Activated T-cell treated with anti-CD3 and anti-CD28 coated beads, Interleukin-2, amount 50 U/mL, for 72 hours (primary cell): ENCODE data around the gene CACNB3. TPM values are rescaled to one million over a fixed set of nuclear protein-coding genes. Genes with fewer than 3 reads are reported as not detected.
"Not testable (repeated sequence)": the region's sequence is repeated elsewhere in the genome, so short reads cannot be mapped to it uniquely, and the experiment has no call there.

ENCODE experiments used
- ATAC-seq, 2 donors: fragments of 150-1000 bp; cut with Tn5 transposase; replicated peaks in 1 of 2; 2 replicates each; pipeline ENCODE4 v1.10.0; 2021; ENCODE audit warnings: moderate library complexity in 2 of 2, mild to moderate bottlenecking in 1 of 2
- DNase-seq, 2 donors: peaks; one replicate each; pipeline ENCODE4 v3.0.0; 2021 to 2022; ENCODE audit warnings: mixed read lengths in 1 of 2
- H3K27ac Mint-ChIP-seq: one replicate; pipeline ENCODE4 v1.8.0; 2022; ENCODE audit warnings: mild to moderate bottlenecking, moderate library complexity, mixed read lengths
- H3K27me3 Mint-ChIP-seq: one replicate; pipeline ENCODE4 v1.8.0; 2022; ENCODE audit warnings: low read depth, mixed read lengths
- H3K36me3 Mint-ChIP-seq, 2 donors: one replicate each; pipeline ENCODE4 v1.8.0; 2022; ENCODE audit warnings: mixed read lengths in 2 of 2, mild to moderate bottlenecking in 1 of 2; ENCODE audit not compliant: insufficient read depth in 2 of 2
- H3K4me1 Mint-ChIP-seq: one replicate; pipeline ENCODE4 v1.8.0; 2022; ENCODE audit warnings: low read depth, mixed read lengths
- H3K4me3 Mint-ChIP-seq, 2 donors: one replicate each; pipeline ENCODE4 v1.8.0; 2022; ENCODE audit warnings: mild to moderate bottlenecking in 2 of 2, mixed read lengths in 2 of 2, moderate library complexity in 2 of 2
- H3K9me3 Mint-ChIP-seq, 2 donors: one replicate each; pipeline ENCODE4 v1.8.0; 2022; ENCODE audit warnings: mixed read lengths in 2 of 2
- total RNA-seq, 2 donors: library from RNA; stranded (reverse); gene quantifications; one replicate each; pipeline ENCODE4 v1.2.3, GENCODE V29; 2022

The CACNB3 gene
- total RNA-seq, 2 donors from 2014 or later = 15.1 to 16.5 TPM

DNA sequence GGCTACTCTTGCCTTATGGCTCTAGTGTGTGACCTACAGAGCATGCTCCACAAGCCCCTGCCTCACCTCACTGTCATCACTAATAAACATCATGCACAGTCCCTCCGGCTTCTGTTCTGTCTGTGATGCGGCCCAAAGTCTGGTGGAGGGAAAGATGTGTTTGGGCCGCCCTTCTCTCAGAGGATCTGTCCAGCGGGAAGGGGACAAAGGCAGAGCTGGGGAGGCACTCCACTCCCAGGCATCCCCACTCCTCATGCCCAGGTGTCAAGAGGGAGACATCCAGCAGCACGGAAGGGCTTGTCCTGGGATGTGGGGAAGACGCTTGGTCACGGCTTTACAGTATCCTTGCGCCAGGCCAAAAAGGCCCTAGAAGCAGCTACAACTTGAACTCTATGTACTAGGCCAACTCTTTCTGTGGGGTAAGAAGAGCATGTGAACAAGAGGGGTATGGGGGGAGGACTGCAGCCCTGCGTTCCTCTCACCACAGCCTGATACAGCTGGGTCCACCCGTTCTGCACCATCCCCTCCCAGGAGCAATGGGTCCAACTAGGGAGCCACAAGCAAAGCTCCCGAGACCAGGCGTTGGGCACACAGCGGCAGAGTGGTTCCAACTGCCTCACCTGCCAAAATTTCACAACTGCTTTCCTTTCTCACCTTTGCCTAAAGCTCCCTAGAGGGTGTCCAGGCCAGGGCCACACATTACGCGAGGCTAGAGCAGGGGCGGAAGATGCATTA, 10.7 kb downstream of the CACNB3 start:
- ATAC-seq (no peak), DNase-seq (no peak)
- Mint-ChIP-seq H3K27me3 (no peaks in the 10 kb centered on the region), H3K27ac (peak overlapping the region; percentile 48), H3K4me3 (no peak overlapping the region), H3K4me1 (peaks cover 4% of the 10 kb centered on the region), H3K9me3 (no peaks in the 10 kb centered on the region), H3K36me3 (peaks cover 11 to 23% of the 10 kb centered on the region in 2 donors)

DNA sequence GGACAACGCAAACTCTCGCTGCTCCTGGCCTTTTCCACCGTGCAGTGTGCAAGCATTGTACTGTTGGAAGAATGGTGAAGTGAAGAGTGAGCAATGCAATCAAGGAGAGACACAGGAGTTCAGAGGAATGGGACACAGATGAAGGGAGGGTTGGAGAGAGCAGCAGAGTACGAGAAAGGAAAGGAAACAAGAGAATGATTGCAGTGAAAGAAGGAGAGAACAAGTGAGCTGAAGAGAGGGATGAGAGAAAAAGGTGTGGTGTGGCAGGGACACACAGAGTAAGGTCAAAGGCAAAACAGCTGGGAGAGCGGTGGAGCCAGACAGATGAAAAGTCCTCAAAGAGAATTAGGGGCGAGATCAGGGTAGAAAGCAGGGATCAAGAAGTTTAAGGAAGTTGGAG, 13.0 kb downstream of the CACNB3 start:
- Mint-ChIP-seq H3K4me3 (no peak overlapping the region), H3K27ac (no peak overlapping the region), H3K36me3 (peaks cover 13 to 30% of the 10 kb centered on the region in 2 donors), H3K27me3 (no peaks in the 10 kb centered on the region), H3K9me3 (no peaks in the 10 kb centered on the region), H3K4me1 (peaks cover under 1% of the 10 kb centered on the region)
- ATAC-seq = no peak
- no peak for DNase-seq

DNA sequence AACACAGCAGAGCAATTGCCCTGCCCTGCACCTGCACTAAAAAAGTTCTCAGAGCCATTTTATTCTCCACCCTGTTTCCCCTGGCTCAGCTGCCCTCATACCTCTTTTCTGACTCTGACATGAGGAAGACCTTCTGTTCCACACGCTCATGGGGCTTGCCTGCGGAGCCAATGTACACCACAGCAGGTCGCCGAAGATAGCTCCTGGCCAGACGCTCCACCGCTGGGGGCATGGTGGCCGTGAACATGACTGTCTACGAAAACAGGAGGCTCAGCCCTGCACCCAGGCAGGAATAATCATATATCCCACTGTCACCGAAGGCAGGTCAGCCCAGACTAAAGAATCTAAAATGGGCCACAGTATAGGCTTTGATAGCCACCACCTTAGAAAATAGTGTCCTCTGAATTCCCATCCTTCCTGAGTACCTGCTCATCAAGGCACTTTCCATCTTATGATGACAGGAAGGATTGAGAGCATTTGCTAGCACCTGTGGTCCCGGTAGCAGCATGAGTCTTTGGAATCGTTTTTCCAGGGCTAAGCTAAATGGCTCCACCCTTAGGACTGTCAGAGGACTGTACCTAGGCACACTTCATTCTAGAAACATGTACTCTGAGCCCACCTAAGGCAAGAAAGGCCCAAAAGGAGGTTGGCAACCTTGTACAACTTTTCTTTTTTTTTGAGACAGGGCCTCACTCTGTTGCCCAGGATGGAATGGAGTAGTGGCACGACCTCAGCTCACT, 14.2 kb downstream of the CACNB3 start:
- peaks cover 16 to 30% of the 10 kb centered on the region in 2 donors for H3K36me3 Mint-ChIP-seq
- no peaks in the 10 kb centered on the region for H3K4me1 Mint-ChIP-seq
- peak overlapping the region; percentile 40 for H3K27ac Mint-ChIP-seq
- no peaks in the 10 kb centered on the region for H3K9me3 Mint-ChIP-seq
- ATAC-seq (no peak), DNase-seq (no peak)
- H3K27me3 Mint-ChIP-seq = no peaks in the 10 kb centered on the region
- H3K4me3 Mint-ChIP-seq = no peak overlapping the region

DNA sequence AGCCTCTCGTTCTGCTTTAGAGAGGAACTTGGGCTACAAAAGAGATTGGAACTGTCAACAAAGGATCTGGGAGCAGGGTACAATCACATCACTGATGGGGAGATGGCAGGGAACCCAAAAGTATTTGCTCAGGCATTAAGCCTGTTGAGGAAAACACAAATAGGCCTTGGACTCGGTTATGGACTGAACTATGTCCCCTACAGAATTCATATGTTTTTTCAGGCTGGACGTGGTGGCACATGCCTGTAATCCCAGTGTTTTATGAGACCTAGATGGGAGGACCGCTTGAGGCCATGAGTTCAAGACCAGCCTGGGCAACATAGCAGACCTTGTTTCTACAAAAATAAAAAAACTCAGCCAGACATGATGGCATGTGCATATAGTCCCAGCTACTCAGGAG, 19.8 kb downstream of the CACNB3 start:
- Mint-ChIP-seq H3K27me3 (no peaks in the 10 kb centered on the region), H3K27ac (no peak overlapping the region), H3K4me3 (no peak overlapping the region), H3K36me3 (peaks cover 12 to 25% of the 10 kb centered on the region in 2 donors), H3K4me1 (no peaks in the 10 kb centered on the region), H3K9me3 (no peaks in the 10 kb centered on the region)
- ATAC-seq (no peak), DNase-seq (no peak)

DNA sequence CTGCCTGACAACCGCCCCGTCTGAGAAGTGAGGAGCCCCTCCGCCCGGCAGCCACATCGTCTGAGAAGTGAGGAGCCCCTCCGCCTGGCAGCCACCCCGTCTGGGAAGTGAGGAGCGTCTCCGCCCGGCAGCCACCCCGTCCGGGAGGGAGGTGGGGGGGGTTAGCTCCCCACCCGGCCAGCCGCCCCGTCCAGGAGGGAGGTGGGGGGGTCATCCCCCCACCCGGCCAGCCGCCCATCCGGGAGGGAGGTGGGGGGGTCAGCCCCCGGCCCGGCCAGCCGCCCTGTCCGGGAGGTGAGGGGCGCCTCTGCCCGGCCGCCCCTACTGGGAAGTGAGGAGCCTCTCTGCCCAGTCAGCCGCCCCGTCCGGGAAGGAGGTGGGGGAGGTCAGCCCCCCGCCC, 23.7 kb downstream of the CACNB3 start:
- not testable (repeated sequence) for H3K27me3 Mint-ChIP-seq, H3K27ac Mint-ChIP-seq, H3K4me3 Mint-ChIP-seq, DNase-seq, H3K4me1 Mint-ChIP-seq, ATAC-seq, H3K9me3 Mint-ChIP-seq
- peaks cover 8 to 28% of the 10 kb centered on the region in 2 donors for H3K36me3 Mint-ChIP-seq

DNA sequence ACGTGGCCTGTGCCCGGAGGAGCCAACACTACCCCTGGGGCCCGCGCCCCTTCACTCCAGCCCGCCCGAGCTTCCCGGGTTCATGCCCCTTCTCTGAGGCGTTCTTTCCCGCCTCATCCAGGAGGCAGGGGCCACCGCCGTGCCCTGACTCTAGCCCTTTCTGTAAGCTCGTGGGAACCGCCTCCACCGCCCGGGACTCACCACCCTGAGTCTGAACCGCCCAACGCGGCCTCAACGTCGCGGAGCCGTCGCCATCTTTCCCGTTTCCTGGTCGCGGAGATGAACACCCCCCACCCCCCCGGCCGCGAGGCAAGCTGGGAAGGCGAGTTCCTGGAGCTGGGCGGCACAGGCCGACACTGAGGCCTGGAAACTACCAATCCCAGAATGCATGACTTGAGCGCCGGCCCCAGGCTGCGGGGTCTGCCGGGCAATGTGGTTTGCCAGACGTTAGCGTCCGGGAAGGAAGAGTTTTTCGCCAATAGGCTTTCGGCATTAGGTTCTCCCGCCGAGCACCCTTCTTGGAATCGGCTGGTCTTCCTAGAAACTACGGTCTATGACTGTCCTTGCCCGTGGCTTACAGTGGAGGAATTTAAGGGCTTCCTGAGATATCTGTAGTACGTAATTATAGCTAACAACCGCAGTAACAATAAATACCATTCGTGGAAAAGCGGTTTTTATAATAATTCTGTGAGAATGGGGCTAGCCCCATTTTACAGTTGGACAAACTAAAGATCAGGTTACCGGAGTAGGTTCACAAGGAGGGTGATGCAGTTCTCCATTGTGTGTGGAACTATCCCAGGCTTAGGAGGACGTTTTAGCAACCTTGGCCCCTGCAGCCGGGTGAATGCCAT, 33.8 kb downstream of the CACNB3 start, which contains the start of gene DDX23:
TSS of gene DDX23 (minus strand) at position 281 of the 851 bp plus-strand sequence. CDS start 6,381 bp downstream, outside the sequence.
- ATAC-seq (peak; percentile 95 to 96), DNase-seq (peak; percentile 91 to 92)
- H3K27me3 Mint-ChIP-seq = no peaks in the 10 kb centered on the region
- H3K36me3 Mint-ChIP-seq = peaks cover 4 to 14% of the 10 kb centered on the region in 2 donors
- H3K9me3 Mint-ChIP-seq = no peaks in the 10 kb centered on the region
- peaks cover 36% of the 10 kb centered on the region for H3K4me1 Mint-ChIP-seq
- peak within 1 kb of the TSS; percentile 84 to 98 for H3K4me3 Mint-ChIP-seq
- H3K27ac Mint-ChIP-seq = peak within 1 kb of the TSS; percentile 99

DNA sequence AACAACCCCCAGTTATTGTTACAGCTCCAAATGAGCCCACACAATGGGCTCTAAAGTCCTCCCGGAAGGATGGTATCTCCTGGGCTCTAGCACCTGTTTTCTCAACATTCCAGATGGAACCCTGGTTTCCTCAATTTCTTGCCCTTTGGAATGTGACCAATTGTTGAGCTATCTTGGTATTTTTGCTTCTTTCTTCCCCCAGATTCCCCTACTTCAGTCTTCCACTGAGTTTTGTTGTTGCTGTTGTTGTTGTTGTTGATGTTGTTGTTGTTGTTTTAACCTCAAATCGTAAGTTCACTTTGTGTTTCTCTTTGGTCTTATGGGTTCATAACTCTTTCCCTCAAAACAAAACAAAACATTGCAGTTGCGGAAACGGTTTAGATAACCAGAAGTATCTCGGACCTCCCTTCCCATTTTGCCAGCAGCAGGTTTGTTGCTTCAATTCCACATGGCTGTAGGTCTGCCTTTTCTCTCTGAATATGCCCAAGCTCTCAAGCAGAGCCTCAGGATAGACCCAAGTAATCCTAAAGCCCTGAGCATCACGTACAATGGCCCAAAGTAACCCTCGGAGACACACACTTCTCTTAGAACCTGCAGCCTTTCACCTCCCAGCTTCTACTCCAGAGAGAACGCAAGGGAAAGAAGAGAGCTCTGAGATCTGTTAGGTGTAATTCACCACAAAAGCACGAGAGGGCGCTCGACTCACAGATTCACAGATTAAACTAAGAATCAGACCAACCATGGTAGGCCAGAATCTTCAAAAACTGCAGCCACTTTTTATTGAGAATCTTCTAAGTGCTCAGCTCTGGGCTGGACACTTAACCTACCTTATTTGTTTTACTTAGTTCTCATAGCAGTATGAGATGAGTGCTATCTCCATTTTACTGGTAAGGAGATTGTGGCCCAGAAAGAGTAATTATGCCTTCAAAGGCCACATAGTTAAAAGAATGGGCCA, 34.7 kb downstream of the CACNB3 start:
- peak overlapping the region; percentile 84 to 98 for H3K4me3 Mint-ChIP-seq
- peaks cover 4 to 14% of the 10 kb centered on the region in 2 donors for H3K36me3 Mint-ChIP-seq
- no peaks in the 10 kb centered on the region for H3K27me3 Mint-ChIP-seq
- peak overlapping the region; percentile 99 for H3K27ac Mint-ChIP-seq
- H3K4me1 Mint-ChIP-seq = peaks cover 28% of the 10 kb centered on the region
- no peaks in the 10 kb centered on the region for H3K9me3 Mint-ChIP-seq
- ATAC-seq = peak; percentile 35 to 43
- DNase-seq = peak; percentile 87 to 89

DNA sequence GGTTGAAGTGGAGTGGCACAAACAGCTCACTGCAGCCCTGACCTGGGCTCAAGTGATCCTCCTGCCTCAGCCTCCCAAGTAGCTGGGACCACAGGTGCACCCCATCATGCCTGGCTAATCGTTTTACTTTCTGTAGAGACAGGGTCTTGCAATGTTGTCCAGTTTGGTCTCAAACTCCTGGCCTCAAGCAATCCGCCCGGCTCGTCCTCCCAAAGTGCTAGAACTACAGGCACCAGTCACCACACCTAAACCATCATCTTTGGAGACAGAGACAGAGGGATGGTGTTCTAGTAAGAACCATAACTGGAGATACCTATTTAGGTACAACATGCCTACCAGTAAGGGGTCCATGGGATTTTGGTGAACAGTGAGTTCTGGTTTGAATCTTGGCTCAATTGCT, 36.2 kb downstream of the CACNB3 start:
- no peaks in the 10 kb centered on the region for H3K9me3 Mint-ChIP-seq
- H3K4me3 Mint-ChIP-seq = no peak overlapping the region
- peaks cover 4 to 13% of the 10 kb centered on the region in 2 donors for H3K36me3 Mint-ChIP-seq
- H3K4me1 Mint-ChIP-seq = peaks cover 28% of the 10 kb centered on the region
- ATAC-seq (no peak), DNase-seq (no peak)
- peak overlapping the region; percentile 29 for H3K27ac Mint-ChIP-seq
- H3K27me3 Mint-ChIP-seq = no peaks in the 10 kb centered on the region

DNA sequence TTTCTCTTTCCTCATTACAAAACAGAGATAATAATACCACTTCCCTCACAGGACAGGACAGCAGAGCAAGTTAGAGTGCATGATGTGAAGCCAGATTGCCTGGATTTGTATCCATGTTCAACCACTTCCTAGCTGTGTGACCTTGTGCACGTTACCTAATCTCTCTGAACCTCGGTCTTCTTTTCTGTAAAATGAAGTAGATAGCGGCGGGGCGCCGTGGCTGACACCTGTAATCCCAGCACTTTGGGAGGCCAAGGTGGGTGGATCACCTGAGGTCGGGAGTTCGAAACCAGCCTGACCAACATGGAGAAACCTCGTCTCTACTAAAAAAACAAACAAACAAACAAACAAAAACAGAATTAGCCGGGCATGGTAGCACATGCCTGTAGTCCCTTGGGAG, 36.6 kb downstream of the CACNB3 start:
- not testable (repeated sequence) for H3K27me3 Mint-ChIP-seq, H3K4me3 Mint-ChIP-seq, H3K9me3 Mint-ChIP-seq, DNase-seq, H3K27ac Mint-ChIP-seq, ATAC-seq
- Mint-ChIP-seq H3K36me3 (peaks cover 4 to 11% of the 10 kb centered on the region in 2 donors), H3K4me1 (peaks cover 24% of the 10 kb centered on the region)

DNA sequence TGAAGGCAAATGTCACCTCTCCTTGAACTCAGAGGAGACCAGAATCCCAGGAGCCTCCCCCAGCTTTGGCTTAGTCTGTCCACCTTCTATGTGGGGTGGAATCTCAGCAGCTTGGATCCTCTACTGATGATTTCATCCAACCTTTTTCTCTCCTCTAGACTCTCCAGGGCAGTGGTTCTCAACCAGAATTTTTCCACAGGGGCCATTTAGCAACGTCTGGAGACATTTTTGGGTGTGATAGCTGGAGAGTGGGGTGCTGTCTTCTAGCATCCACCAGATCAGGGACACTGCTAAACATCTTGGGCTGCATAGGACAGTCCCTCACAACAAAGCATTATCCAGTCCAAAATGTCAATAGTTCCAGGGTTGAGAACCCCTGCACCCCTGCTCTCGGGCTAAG, 38.1 kb downstream of the CACNB3 start:
- Mint-ChIP-seq H3K36me3 (peaks cover 0 to 1% of the 10 kb centered on the region in 2 donors), H3K27ac (no peak overlapping the region), H3K4me3 (no peak overlapping the region), H3K27me3 (no peaks in the 10 kb centered on the region), H3K9me3 (no peaks in the 10 kb centered on the region), H3K4me1 (peaks cover 17% of the 10 kb centered on the region)
- no peak for ATAC-seq
- DNase-seq = no peak

DNA sequence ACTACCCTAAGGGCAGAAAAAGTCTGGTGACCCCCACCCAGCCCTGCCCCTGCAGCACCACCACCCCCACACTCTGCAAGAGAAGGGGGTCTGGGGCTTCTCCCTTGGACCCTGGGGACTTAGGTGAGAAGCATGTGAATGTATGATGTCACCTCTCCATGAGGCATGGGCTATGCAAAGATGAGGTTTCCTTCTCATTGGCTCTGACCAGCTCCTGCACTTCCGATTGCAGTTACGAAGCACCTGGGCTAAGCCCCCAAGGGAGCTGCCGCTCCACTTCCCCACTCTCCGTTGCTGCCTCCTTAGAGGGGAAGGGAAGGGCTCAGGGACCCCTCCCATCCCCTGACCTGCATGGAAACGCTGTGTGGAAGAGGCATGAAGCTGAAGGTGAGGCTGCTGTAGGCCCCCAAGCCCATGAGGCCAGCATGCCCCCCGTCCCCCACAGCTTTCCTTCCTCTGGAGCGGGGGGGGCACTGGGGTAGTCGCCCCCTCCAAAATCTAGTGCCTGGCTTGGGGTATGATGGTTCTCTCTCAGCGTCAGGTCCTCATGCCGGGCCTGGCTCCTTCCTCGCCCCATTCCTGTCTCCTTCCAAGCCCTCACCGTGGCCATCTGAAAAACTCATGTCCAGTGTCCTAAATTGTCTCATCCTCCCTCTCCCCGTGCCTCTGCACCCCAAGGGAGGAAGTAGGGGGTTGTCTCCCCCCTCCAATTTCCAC, 39.1 kb downstream of the CACNB3 start:
- ATAC-seq = no peak
- Mint-ChIP-seq H3K9me3 (no peaks in the 10 kb centered on the region), H3K27me3 (peaks cover 10% of the 10 kb centered on the region)

More for the DNA sequence above, 39.1 kb downstream of the CACNB3 start:
- H3K27ac Mint-ChIP-seq = no peak overlapping the region
- H3K4me1 Mint-ChIP-seq = peaks cover 18% of the 10 kb centered on the region
- no peak overlapping the region for H3K4me3 Mint-ChIP-seq
- no peak for DNase-seq
- H3K36me3 Mint-ChIP-seq = no peaks in the 10 kb centered on the region
